Omental fat pad (tissue), 4 donors: Measurements from ENCODE around the gene ZPBP2. TPM values are rescaled to one million over a fixed set of nuclear protein-coding genes. Genes with fewer than 3 reads are reported as not detected.

Source experiments
- ATAC-seq: fragments of 150-250 bp; one replicate; pipeline ENCODE4 v1.9.1; 2016; ENCODE audit warnings: mild to moderate bottlenecking, moderate library complexity; ENCODE audit not compliant: low FRiP score
- DNase-seq: peaks from one replicate; pipeline ENCODE4 v3.0.0-alpha.2; 2019; ENCODE audit warnings: low spot score
- CTCF ChIP-seq, 3 donors: fragments of 450-650 bp; IDR thresholded peaks; one replicate each; pipeline ENCODE4 v1.5.1; 2016 to 2017; ENCODE audit warnings: antibody characterized with exemption in 3 of 3, mild to moderate bottlenecking in 3 of 3, moderate library complexity in 2 of 3
- total RNA-seq, 4 donors: library from RNA; depleted of rRNA; stranded (reverse); fragments of >200 nt; gene quantifications; one replicate each; pipeline ENCODE4 v1.1.0, GENCODE V29; 2016

ZPBP2 gene
- total RNA-seq, 4 donors from 2014 or later = not detected

GRCh38 chr17:39826334-39826733 lies 41.7 kb upstream of the ZPBP2 start:
- no peak for TF ChIP-seq CTCF (IDR thresholded peaks at IDR 0.05)
- ATAC-seq (no peak), DNase-seq (no peak)

- no peak for ATAC-seq
- TF ChIP-seq CTCF (IDR thresholded peaks at IDR 0.05) = no peak
- DNase-seq = no peak
These were observed 39.6 kb upstream of the ZPBP2 start for GRCh38 chr17:39828443-39828842.

- DNase-seq (no peak), ATAC-seq (no peak)
- TF ChIP-seq CTCF (IDR thresholded peaks at IDR 0.05) = no peak
These were observed 36.4 kb upstream of the ZPBP2 start for GRCh38 chr17:39831588-39831987.

- no peak for DNase-seq
- TF ChIP-seq CTCF (IDR thresholded peaks at IDR 0.05) = no peak
- no peak for ATAC-seq
These were observed 34.0 kb upstream of the ZPBP2 start for GRCh38 chr17:39834017-39834416.

- no peak for ATAC-seq
These were observed 32.8 kb upstream of the ZPBP2 start for GRCh38 chr17:39835038-39835786.

GRCh38 chr17:39836117-39836516 lies 31.9 kb upstream of the ZPBP2 start:
- ATAC-seq (no peak), DNase-seq (no peak)
- TF ChIP-seq CTCF (IDR thresholded peaks at IDR 0.05) = peak in 1 of 3 donors; percentile 8

More at GRCh38 chr17:39835038-39835786, 32.8 kb upstream of the ZPBP2 start:
- no peak for TF ChIP-seq CTCF (IDR thresholded peaks at IDR 0.05)
- DNase-seq = no peak

- DNase-seq (no peak), ATAC-seq (no peak)
- TF ChIP-seq CTCF (IDR thresholded peaks at IDR 0.05) = no peak
These were observed 29.9 kb upstream of the ZPBP2 start for GRCh38 chr17:39838057-39838456.
